ENCODE data around the gene SCP2D1.

GRCh38 chr20:18778690-18779392 lies 34.7 kb upstream of the SCP2D1 start:
- TF ChIP-seq KDM1A (IDR thresholded peaks at IDR 0.05; ENCODE audit: low read depth): no peak
- no peak for TF ChIP-seq KDM5A (IDR thresholded peaks at IDR 0.05)
- no peak for TF ChIP-seq MYC (IDR thresholded peaks at IDR 0.05; ENCODE audit: borderline replicate concordance, low read length)
- TF ChIP-seq CTCF (IDR thresholded peaks at IDR 0.05): no peak
- TF ChIP-seq MAX (IDR thresholded peaks at IDR 0.05): no peak
- no peak for TF ChIP-seq CBX2 (IDR thresholded peaks at IDR 0.05; ENCODE audit: borderline replicate concordance, low read depth)
- TF ChIP-seq USF2 (IDR thresholded peaks at IDR 0.05): no peak
- TF ChIP-seq ESRRA (IDR thresholded peaks at IDR 0.05; ENCODE audit: borderline replicate concordance, low read length): no peak
- no peak for TF ChIP-seq RAD21 (conservative IDR thresholded peaks at IDR 0.05 in 1 of 2, IDR thresholded peaks at IDR 0.05 in 1 of 2)

All from A549 (cell line).